ENCODE measurements around the gene NDE1.
"Not testable (repeated sequence)": the region's sequence is repeated elsewhere in the genome, so short reads cannot be mapped to it uniquely, and the experiment has no call there.

DNA sequence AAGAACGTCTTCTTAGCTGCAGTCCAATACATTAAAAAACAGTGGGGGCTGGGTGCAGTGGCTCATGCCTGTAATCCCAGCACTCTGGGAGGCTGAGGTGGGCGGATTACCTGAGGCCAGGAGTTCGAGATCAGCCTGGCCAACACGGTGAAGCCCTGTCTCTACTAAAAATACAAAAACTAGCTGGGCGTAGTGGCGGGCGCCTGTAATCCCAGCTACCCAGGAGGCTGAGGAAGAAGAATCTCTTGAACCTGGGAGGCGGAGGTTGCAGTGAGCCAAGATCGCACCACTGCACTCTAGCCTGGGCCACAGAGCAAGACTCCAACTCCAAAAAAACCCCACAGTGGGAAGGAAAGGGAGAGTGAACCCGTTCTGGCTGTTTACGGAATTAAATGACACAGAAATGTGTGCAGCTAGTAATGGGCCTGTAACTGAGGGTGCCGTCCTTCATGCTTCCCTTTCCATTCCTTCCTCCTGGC, 42.8 kb upstream of the NDE1 start:
- TF ChIP-seq, protein P1, sequence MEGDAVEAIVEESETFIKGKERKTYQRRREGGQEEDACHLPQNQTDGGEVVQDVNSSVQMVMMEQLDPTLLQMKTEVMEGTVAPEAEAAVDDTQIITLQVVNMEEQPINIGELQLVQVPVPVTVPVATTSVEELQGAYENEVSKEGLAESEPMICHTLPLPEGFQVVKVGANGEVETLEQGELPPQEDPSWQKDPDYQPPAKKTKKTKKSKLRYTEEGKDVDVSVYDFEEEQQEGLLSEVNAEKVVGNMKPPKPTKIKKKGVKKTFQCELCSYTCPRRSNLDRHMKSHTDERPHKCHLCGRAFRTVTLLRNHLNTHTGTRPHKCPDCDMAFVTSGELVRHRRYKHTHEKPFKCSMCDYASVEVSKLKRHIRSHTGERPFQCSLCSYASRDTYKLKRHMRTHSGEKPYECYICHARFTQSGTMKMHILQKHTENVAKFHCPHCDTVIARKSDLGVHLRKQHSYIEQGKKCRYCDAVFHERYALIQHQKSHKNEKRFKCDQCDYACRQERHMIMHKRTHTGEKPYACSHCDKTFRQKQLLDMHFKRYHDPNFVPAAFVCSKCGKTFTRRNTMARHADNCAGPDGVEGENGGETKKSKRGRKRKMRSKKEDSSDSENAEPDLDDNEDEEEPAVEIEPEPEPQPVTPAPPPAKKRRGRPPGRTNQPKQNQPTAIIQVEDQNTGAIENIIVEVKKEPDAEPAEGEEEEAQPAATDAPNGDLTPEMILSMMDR (IDR thresholded peaks at IDR 0.05; ENCODE audit: insufficient read depth, low read length, poor library complexity, severe bottlenecking) = not testable (repeated sequence)
- not testable (repeated sequence) for TF ChIP-seq EZH2phosphoT487 (conservative IDR thresholded peaks at IDR 0.05; ENCODE audit: low read length)
